A549 treated with CORT108297 at 1 μM for 4 hours (cell line): ENCODE measurements around the gene APLP1. TPM values are rescaled to one million over a fixed set of nuclear protein-coding genes. Genes with fewer than 3 reads are reported as not detected.

Experiments
- total RNA-seq: library from RNA; stranded (reverse); fragments of 200-300 nt; extraction: Qiagen RNA extraction; gene quantifications from 5 replicates; pipeline ENCODE4 v1.2.3, GENCODE V29; 2022

Gene APLP1
- total RNA-seq, result 62.9 to 100 TPM (median 98.2 TPM) in 5 replicates

DNA sequence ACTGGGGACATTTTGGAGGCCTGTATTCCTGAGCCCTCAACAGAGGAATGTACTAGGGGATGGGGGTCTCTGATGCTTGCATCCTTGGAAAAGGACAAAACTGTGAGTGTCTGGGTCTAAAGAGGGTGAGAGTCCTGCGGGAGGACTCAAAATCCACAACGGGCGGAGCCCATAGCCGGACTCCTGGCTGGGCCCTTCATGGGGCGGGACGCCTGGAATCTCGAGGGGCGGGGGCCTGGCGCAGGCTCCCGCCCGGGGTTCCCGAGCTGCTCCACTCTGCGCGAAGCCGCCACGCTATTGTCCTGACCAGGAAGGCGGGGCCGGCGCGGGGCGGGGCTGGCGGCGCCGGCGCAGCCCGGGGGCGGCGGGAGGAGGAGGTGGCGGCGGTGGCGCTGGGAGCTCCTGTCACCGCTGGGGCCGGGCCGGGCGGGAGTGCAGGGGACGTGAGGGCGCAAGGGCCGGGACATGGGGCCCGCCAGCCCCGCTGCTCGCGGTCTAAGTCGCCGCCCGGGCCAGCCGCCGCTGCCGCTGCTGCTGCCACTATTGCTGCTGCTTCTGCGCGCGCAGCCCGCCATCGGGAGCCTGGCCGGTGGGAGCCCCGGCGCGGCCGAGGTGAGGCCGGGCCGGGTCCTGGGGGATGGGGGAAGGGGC, at the start of gene APLP1:
TSS of gene APLP1 (plus strand) at position 403 of the 651 bp plus-strand sequence. CDS start at position 466, 63 bp downstream.

DNA sequence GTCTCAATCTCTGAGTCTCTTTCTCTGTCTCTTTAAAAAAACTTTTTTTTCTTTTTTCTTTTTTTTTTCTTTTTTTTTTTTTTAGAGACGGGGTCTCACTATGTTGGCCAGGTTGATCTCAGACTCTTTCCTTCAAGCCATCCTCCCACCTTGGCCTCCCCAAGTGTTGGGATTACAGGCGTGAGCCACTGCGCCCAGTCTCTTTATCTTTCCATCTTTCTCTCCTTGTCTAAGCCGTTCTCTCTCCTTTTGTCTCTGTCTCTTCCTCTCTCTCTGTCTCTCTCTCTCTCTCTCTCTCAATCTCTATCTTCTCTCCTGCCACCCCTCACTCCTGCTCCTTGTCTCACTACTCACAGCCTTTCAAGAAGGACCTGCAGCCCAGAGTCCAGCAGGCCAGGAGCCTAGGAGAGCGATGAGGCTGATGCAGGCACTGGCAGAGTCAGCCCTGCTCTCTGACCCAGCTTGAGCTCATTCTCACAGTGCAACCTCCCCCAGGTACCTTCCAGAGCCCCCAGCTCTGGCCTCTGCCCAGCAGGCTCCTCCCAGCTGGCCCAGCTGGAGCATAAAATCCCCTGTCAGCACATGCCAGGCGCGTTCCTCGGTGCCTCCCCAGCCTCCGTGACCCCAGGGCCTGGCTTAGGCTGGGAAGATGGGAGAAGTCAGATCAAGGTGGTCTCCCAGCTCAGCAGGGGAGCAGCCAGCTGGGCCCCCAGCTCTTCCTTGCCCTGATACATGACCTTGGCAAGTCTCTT, 16.2 kb upstream of the APLP1 start, which contains the start of gene NPHS1:
TSS of gene NPHS1 (minus strand) at position 476 of the 752 bp plus-strand sequence. CDS start 667 bp downstream, outside the sequence.

DNA sequence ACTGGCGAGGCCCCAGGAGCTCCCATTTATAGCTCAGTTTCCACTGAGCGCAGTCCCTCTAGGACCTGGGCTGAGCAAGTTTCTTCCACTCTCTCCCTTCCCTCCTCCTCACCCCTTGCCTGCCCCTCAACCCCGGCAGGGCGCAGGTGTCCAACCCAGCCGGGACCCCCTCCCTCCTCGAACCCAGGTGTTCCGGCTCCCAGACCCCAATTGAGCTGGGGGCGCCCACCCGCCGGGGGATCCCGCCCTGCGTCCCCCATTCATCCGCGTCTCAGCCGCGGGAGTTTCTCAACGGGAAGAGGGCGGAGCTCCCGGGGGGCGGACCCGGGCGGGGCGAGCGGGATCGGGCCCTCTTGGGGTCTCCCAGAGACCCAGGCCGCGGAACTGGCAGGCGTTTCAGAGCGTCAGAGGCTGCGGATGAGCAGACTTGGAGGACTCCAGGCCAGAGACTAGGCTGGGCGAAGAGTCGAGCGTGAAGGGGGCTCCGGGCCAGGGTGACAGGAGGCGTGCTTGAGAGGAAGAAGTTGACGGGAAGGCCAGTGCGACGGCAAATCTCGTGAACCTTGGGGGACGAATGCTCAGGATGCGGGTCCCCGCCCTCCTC, 11.7 kb upstream of the APLP1 start, which contains the start of gene KIRREL2:
TSS of gene KIRREL2 (plus strand) at position 366 of the 604 bp plus-strand sequence. CDS start at position 575, 209 bp downstream.

DNA sequence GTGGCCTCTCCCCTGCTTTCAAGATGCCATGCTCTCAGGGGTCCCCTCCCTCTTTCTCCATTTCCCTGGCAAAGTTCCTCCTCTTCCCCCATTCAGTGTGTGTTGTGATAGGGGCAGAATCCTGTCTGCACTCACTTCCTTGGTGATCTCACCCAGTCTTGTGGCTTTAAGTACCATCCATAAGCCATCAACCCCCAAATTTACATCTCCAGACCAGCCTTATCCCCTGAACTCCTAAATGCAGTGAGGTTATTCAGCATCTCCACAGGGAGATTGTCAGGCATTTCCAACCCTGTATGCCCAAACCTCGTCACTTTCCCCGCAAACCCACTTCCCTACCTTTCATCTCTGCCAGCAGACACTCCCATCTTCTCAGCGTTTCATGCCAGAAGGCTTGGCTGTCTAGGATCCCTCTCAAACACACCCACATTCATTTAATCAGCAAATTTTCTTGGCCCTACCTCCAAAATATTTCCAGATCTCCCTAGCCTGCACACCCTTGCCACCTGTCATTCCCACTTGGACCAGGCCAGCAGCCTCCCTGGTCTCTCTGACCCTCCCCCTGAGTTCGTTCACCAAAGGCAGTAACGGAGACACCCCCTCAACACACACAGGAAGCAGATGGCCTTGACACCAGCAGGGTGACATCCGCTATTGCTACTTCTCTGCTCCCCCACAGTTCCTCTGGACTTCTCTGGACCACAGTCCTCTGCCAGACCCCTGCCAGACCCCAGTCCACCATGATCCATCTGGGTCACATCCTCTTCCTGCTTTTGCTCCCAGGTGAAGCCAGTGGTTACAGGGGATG, 33.7 kb downstream of the APLP1 start, which contains the start of gene HCST:
TSS of gene HCST (plus strand) at position 676 of the 808 bp plus-strand sequence. CDS start at position 741, 65 bp downstream.

DNA sequence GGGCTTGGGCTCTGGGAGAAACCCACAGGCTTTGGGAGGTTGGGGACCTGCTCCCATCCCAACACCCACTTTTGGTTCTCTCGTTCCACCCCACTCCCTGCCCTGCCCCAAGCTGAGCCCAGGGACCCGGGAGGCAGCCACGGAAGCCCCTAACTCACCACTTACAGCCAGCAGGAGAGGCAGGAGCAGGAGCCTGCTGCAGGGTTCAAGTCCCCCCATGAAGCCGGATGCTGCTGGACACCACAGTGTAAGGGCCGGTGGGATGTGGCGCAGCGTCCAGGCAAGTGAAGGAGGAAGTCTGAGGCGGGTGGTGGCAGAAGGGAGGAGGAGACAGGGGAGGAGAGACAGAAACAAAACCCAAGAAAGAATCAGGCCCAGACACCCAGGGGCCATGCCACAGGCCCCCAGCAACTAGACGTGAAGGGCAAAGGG, 39.7 kb downstream of the APLP1 start, which contains the start of gene TYROBP:
TSS of gene TYROBP (minus strand) at position 286 of the 432 bp plus-strand sequence. CDS start at position 219, 67 bp downstream.

Other genes with a start within 250 kb of the APLP1 start
- gene RBM42, start 239.5 kb upstream of the APLP1 start, total RNA-seq, result 144 to 216 TPM (median 212 TPM) in 5 replicates
- gene ETV2, start 226.8 kb upstream of the APLP1 start, total RNA-seq, result 1.6 to 3.1 TPM (median 2.4 TPM) in 5 replicates
- gene COX6B1, start 220.3 kb upstream of the APLP1 start, total RNA-seq, result 1,293 to 1,487 TPM (median 1,363 TPM) in 5 replicates
- gene UPK1A, start 202.1 kb upstream of the APLP1 start, total RNA-seq, result 0.51 to 1.1 TPM (median 0.91 TPM) in 5 replicates
- 0.03 TPM in 1 of 5 replicates, not detected in the others for gene ZBTB32, start 164.0 kb upstream of the APLP1 start, total RNA-seq
- 47.4 to 63.8 TPM (median 61.5 TPM) in 5 replicates for gene KMT2B, start 150.6 kb upstream of the APLP1 start, total RNA-seq
- 12.9 to 14.2 TPM (median 13.3 TPM) in 5 replicates for gene IGFLR1, start 126.1 kb upstream of the APLP1 start, total RNA-seq
- gene U2AF1L4, start 123.2 kb upstream of the APLP1 start, total RNA-seq, result 26.6 to 31.3 TPM (median 28.4 TPM) in 5 replicates
- 285 to 335 TPM (median 294 TPM) in 5 replicates for gene PSENEN, start 122.9 kb upstream of the APLP1 start, total RNA-seq
- 18.3 to 28.2 TPM (median 25.9 TPM) in 5 replicates for gene LIN37, start 120.0 kb upstream of the APLP1 start, total RNA-seq
- gene HSPB6, start 111.5 kb upstream of the APLP1 start, total RNA-seq, result 0.12 to 0.29 TPM (median 0.19 TPM) in 5 replicates
- 23.1 to 33.0 TPM (median 27.3 TPM) in 5 replicates for gene PROSER3, start 110.4 kb upstream of the APLP1 start, total RNA-seq
- 4.3 to 9.2 TPM (median 6.5 TPM) in 5 replicates for gene ARHGAP33, start 93.0 kb upstream of the APLP1 start, total RNA-seq
- gene PRODH2, start 55.7 kb upstream of the APLP1 start, total RNA-seq, result 0.22 to 0.36 TPM (median 0.24 TPM) in 4 of 5 replicates, not detected in the other
- gene NPHS1, start 16.1 kb upstream of the APLP1 start, total RNA-seq, result 0.32 to 0.84 TPM (median 0.46 TPM) in 5 replicates
- 0.32 to 0.69 TPM (median 0.49 TPM) in 5 replicates for gene KIRREL2, start 11.7 kb upstream of the APLP1 start, total RNA-seq
- 6.6 to 10.3 TPM (median 7.4 TPM) in 5 replicates for gene NFKBID, start 32.0 kb downstream of the APLP1 start, total RNA-seq
- gene HCST, start 34.0 kb downstream of the APLP1 start, total RNA-seq, result 0.28 to 0.76 TPM (median 0.62 TPM) in 4 of 5 replicates, not detected in the other
- not detected in 5 replicates for gene TYROBP, start 39.7 kb downstream of the APLP1 start, total RNA-seq
- gene LRFN3, start 67.8 kb downstream of the APLP1 start, total RNA-seq, result 15.6 to 25.9 TPM (median 22.3 TPM) in 5 replicates
- gene SDHAF1, start 126.6 kb downstream of the APLP1 start, total RNA-seq, result 28.9 to 53.3 TPM (median 48.7 TPM) in 5 replicates
- 0.10 to 0.50 TPM (median 0.33 TPM) in 5 replicates for gene SYNE4, start 140.2 kb downstream of the APLP1 start, total RNA-seq
- 24.0 to 27.0 TPM (median 26.6 TPM) in 5 replicates for gene ALKBH6, start 145.6 kb downstream of the APLP1 start, total RNA-seq
- gene CLIP3, start 164.3 kb downstream of the APLP1 start, total RNA-seq, result 0.68 to 1.1 TPM (median 0.92 TPM) in 5 replicates
- gene THAP8, start 185.7 kb downstream of the APLP1 start, total RNA-seq, result 5.2 to 8.2 TPM (median 7.8 TPM) in 5 replicates
- gene WDR62, start 186.3 kb downstream of the APLP1 start, total RNA-seq, result 19.8 to 31.7 TPM (median 27.4 TPM) in 5 replicates
- 0.15 to 0.74 TPM (median 0.38 TPM) in 4 of 5 replicates, not detected in the other for gene OVOL3, start 242.6 kb downstream of the APLP1 start, total RNA-seq
- gene POLR2I, start 246.3 kb downstream of the APLP1 start, total RNA-seq, result 244 to 270 TPM (median 252 TPM) in 5 replicates
- 409 to 569 TPM (median 558 TPM) in 5 replicates for gene TBCB, start 246.9 kb downstream of the APLP1 start, total RNA-seq